ENCODE data around the gene CD200R1.

CD200R1 gene

DNA sequence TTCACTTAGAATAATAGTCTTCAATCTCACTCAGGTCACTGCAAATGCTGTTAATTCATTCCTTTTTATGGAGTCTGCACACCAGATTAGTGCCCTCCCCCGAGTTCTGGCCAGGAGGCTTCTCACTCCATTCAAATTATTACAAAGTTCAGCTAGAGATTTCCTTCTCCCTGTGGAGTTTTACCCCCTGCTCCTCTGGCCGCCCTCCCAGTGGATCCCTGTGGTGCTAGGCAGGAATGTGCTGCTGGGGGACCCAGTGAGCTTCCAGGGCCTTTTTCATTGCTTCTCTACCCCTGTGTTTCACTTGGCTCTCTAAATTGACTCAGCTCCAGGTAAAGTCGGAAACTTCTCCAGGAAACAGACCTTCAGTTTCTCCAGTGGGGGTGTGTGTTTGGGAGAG lies 85.5 kb downstream of the CD200R1 start:
- no peaks in the 10 kb centered on the region for H3K36me3 ChIP-seq (ENCODE audit: control insufficient read depth, low read length)
- H3K79me2 ChIP-seq (ENCODE audit: control insufficient read depth, low read length) = no peaks in the 10 kb centered on the region
- TF ChIP-seq, protein P1, sequence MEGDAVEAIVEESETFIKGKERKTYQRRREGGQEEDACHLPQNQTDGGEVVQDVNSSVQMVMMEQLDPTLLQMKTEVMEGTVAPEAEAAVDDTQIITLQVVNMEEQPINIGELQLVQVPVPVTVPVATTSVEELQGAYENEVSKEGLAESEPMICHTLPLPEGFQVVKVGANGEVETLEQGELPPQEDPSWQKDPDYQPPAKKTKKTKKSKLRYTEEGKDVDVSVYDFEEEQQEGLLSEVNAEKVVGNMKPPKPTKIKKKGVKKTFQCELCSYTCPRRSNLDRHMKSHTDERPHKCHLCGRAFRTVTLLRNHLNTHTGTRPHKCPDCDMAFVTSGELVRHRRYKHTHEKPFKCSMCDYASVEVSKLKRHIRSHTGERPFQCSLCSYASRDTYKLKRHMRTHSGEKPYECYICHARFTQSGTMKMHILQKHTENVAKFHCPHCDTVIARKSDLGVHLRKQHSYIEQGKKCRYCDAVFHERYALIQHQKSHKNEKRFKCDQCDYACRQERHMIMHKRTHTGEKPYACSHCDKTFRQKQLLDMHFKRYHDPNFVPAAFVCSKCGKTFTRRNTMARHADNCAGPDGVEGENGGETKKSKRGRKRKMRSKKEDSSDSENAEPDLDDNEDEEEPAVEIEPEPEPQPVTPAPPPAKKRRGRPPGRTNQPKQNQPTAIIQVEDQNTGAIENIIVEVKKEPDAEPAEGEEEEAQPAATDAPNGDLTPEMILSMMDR (IDR thresholded peaks at IDR 0.05; ENCODE audit: low read depth, low read length, poor library complexity, severe bottlenecking) = no peak
- TF ChIP-seq EZH2phosphoT487 (IDR thresholded peaks at IDR 0.05; ENCODE audit: borderline replicate concordance, low read length) = no peak
- H3K27ac ChIP-seq (ENCODE audit: low read depth, low read length) = peak overlapping the region; percentile 45
- H4K20me1 ChIP-seq (ENCODE audit: control insufficient read depth, insufficient read depth, low read depth, low read length) = no peaks in the 10 kb centered on the region
- peak overlapping the region; percentile 47 for H3K4me2 ChIP-seq (ENCODE audit: low read length)
- H3F3A ChIP-seq (ENCODE audit: control insufficient read depth, insufficient read depth) = no peaks in the 10 kb centered on the region
- H3K4me3 ChIP-seq (ENCODE audit: low read length) = peak overlapping the region; percentile 37
- no peaks in the 10 kb centered on the region for H3K27me3 ChIP-seq (ENCODE audit: control insufficient read depth, low read length)
- H3K4me1 ChIP-seq (ENCODE audit: control insufficient read depth, low read length) = peaks cover 22% of the 10 kb centered on the region
- H3K9me3 ChIP-seq (ENCODE audit: control insufficient read depth, insufficient read depth, low read length) = no peaks in the 10 kb centered on the region
- H3K9me2 ChIP-seq (replicated peaks; ENCODE audit: control insufficient read depth, low read length) = no peaks in the 10 kb centered on the region

GRCh38 chr3:112888381-112889085 lies 86.4 kb downstream of the CD200R1 start:
- peaks cover 22% of the 10 kb centered on the region for H3K4me1 ChIP-seq (ENCODE audit: control insufficient read depth, low read length)
- no peaks in the 10 kb centered on the region for H3K36me3 ChIP-seq (ENCODE audit: control insufficient read depth, low read length)
- no peaks in the 10 kb centered on the region for H4K20me1 ChIP-seq (ENCODE audit: control insufficient read depth, insufficient read depth, low read depth, low read length)
- H3F3A ChIP-seq (ENCODE audit: control insufficient read depth, insufficient read depth) = no peaks in the 10 kb centered on the region
- no peaks in the 10 kb centered on the region for H3K9me3 ChIP-seq (ENCODE audit: control insufficient read depth, insufficient read depth, low read length)
- no peaks in the 10 kb centered on the region for H3K79me2 ChIP-seq (ENCODE audit: control insufficient read depth, low read length)
- peak overlapping the region; percentile 45 for H3K27ac ChIP-seq (ENCODE audit: low read depth, low read length)
- no peaks in the 10 kb centered on the region for H3K9me2 ChIP-seq (replicated peaks; ENCODE audit: control insufficient read depth, low read length)
- TF ChIP-seq, protein P1 (IDR thresholded peaks at IDR 0.05; ENCODE audit: low read depth, low read length, poor library complexity, severe bottlenecking) = no peak
- no peak for TF ChIP-seq EZH2phosphoT487 (IDR thresholded peaks at IDR 0.05; ENCODE audit: borderline replicate concordance, low read length)
- peak overlapping the region; percentile 37 for H3K4me3 ChIP-seq (ENCODE audit: low read length)
- H3K4me2 ChIP-seq (ENCODE audit: low read length) = peak overlapping the region; percentile 47
- H3K27me3 ChIP-seq (ENCODE audit: control insufficient read depth, low read length) = no peaks in the 10 kb centered on the region

DNA sequence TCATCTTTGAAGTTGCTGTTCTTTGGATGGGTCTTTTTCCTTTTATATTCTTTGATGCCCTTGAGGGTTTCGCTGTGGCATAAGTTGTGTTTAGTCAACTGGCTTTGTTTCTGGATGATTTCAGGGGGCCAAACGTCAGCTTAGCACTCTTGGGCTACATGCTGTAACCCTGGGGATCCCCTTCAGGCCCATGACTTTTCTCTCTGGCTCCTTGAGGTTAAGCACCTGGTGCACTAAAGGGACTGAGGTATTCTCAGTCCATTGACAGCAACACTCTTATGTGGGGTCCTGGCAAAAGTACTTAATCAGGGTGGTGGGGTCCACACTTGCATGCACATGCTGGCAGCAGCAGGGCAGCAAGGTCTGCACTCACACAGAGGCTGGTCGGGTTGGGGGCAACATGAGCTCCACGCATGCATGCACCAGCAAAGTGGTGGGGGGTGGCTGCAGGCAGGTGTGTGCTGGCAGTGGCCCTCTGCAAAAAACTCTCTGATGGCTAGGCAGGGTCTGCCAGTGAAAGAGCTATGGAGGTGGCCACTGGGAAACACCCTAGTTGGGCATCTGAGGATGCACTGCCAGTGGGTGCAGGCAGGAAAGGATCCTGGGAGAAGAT lies 90.1 kb downstream of the CD200R1 start:
- Histone ChIP-seq H3K79me2 (ENCODE audit: control insufficient read depth, low read length) (no peaks in the 10 kb centered on the region), H3F3A (ENCODE audit: control insufficient read depth, insufficient read depth) (no peaks in the 10 kb centered on the region)
- TF ChIP-seq EZH2phosphoT487 (IDR thresholded peaks at IDR 0.05; ENCODE audit: borderline replicate concordance, low read length) = no peak
- TF ChIP-seq, protein P1 (IDR thresholded peaks at IDR 0.05; ENCODE audit: low read depth, low read length, poor library complexity, severe bottlenecking) = no peak

More for the DNA sequence above, 90.1 kb downstream of the CD200R1 start:
- no peaks in the 10 kb centered on the region for H3K9me2 ChIP-seq (replicated peaks; ENCODE audit: control insufficient read depth, low read length)
- peaks cover 4% of the 10 kb centered on the region; the same call in 1 of the 2 replicates for H3K9me3 ChIP-seq (ENCODE audit: control insufficient read depth, insufficient read depth, low read length)
- no peak overlapping the region for H3K27ac ChIP-seq (ENCODE audit: low read depth, low read length)
- H4K20me1 ChIP-seq (ENCODE audit: control insufficient read depth, insufficient read depth, low read depth, low read length) = no peaks in the 10 kb centered on the region
- no peak overlapping the region for H3K4me2 ChIP-seq (ENCODE audit: low read length)
- no peak overlapping the region for H3K4me3 ChIP-seq (ENCODE audit: low read length)
- no peaks in the 10 kb centered on the region for H3K27me3 ChIP-seq (ENCODE audit: control insufficient read depth, low read length)
- no peaks in the 10 kb centered on the region for H3K36me3 ChIP-seq (ENCODE audit: control insufficient read depth, low read length)
- H3K4me1 ChIP-seq (ENCODE audit: control insufficient read depth, low read length) = peaks cover 20% of the 10 kb centered on the region

Data from DOHH2 (cell line).